Fibroblast of peridontal ligament (primary cell): Measurements from ENCODE around the gene SDK1.

Experiments used
- DNase-seq: peaks from one replicate; pipeline ENCODE4 v3.0.0-alpha.2; 2010; ENCODE audit errors: extremely low read depth

SDK1 gene

DNA sequence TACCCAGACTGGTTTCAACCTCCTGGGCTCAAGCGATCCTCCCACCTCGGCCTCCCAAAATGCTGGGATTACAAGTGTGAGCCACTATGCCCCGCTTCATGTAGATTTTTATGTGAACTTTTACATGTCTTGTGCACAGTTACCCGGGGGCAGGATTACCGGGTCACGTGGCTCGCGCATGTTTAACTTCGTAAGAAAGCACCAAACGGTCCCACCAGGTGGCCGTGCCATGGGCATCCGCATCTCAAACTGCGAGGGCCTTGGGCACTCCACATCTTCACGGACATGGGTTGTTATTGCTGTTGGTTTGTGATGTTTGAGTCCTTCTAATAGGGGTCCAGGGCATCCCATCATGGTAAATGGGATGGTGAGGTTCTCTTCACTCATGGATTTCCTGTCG, 744.4 kb downstream of the SDK1 start:
- no peak for DNase-seq

GRCh38 chr7:4045975-4046374, 744.9 kb downstream of the SDK1 start:
- DNase-seq: no peak

GRCh38 chr7:4048336-4048735, 747.3 kb downstream of the SDK1 start:
- no peak for DNase-seq

GRCh38 chr7:4049202-4049601, 748.1 kb downstream of the SDK1 start:
- no peak for DNase-seq

DNA sequence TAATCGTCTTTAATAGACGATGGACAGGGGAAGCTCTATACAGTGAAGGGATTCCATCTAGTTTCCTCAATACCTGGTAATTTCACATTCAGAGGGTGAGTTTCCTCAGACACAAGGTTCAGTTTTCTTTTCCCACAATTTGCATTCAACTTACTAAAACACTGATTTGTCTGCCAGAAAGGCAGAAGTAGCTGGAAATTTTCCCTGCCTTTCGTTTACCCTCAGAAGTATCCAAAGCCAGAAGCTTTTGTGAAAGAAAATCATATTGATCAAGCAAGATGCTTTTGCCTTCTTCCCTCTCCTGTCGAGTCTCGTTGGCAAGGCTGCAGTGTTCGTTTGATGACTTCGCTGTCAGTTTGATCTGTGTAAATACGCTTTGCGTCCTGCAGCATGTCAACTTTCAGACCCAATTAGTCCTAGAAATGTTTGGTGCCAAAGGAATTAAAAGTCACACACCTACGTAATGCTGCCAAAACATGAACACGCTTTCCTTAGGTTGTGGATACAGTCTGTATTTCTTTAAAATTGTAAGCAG, 749.1 kb downstream of the SDK1 start:
- DNase-seq: no peak

DNA sequence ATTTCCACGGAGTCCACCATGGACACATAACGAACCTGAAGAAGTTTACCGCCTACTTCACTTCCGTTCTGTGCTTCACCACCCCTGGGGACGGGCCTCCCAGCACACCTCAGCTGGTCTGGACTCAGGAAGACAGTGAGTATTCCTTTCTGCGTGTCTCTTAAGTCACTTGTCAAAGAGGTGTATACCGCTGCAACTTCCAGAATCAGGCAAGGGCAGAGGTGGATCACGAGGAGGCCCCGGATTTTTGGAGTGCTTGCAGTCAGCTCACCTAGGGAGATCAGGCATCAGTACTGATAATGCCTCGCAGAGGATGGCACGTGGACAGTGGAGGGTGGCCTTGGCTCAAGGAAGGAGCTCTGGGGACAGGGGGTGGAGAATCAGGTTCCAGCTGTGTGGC, 750.6 kb downstream of the SDK1 start:
- DNase-seq: no peak

- peak; percentile 4 for DNase-seq
Measured at GRCh38 chr7:4052130-4052529, 751.1 kb downstream of the SDK1 start.

DNA sequence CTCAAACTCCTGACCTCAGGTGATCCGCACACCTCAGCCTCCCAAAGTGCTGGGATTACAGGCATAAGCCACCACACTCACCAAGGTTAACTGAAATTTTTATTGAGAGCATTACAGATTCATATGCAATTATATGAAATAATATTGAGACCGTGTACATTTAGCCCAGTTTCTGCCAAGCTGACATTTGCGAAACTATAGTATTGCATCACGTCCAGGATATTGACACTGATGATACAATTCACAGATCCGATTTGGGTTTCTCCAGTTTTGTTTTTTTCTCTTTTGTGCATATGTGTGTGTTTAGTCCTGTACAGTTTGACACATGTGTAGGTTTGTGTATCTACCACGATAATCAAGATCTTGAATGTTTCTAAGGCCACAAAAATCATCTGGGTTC, 753.1 kb downstream of the SDK1 start:
- DNase-seq: no peak

DNA sequence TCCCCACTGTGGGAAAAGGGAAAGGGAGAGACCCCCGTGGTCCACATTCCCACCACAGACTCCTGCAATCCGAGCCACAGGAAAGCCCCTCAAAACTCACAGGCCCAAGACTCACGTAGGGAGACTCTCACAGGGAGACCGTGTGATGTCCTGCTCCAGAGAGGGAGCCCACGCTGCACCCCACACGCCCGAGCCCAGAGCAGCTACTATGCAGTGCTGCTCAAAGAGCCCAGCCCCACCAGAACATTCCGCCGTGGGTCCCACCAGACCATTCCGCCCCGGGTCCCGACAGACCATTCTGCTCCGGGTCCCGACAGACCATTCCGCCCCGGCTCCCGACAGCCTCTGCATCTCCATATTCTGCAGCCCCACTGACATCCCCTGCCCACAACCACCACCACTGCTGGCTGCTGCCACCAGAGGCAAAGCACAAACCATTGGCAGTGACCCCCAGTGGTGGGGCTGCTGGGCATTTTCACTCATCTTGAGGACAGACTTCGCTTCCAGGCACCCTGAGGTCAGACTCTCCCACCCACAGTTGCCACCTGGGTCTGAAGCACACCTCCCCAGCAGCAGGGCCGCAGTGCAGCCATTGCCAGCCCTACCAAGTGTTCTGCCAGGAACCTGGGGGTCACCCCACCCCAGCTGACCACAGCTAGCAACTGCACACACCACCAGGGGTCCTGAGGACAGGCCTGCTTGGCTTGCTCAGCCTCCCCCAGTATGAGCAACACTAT, 755.7 kb downstream of the SDK1 start:
- DNase-seq: no peak

DNA sequence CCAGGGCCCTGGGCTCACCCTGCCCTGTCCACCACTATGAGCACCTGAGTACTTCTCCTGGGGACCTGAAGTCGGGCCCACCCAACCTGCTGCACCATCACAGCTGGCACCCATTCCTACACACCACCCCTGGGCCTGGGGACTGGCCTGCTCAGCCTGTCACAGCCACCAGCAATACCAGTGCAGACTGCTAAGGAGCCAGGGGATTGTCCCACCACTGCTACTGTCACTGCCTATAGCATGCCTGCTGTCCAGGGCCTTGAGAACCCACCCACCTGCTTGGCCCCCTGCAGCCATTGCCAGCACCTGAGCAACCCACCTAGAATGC, 756.2 kb downstream of the SDK1 start:
- no peak for DNase-seq

DNA sequence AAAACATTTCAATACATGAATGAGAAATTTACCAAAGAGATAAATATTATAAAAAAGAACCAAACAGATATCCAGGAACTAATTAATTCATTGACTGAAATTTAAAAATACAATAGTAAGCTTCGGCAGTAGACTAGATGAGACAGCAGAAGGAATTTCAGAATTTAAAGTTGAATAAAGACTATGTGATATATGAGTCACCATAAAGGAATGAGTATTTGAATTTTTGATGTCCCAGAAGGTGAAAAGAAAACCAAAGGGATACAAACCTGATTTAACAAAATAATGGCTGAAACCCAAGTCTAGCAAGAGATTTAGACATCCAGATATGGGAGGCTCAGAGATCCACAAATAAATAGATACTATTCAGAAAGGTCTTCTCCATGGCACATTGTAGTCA, 757.1 kb downstream of the SDK1 start:
- no peak for DNase-seq

DNA sequence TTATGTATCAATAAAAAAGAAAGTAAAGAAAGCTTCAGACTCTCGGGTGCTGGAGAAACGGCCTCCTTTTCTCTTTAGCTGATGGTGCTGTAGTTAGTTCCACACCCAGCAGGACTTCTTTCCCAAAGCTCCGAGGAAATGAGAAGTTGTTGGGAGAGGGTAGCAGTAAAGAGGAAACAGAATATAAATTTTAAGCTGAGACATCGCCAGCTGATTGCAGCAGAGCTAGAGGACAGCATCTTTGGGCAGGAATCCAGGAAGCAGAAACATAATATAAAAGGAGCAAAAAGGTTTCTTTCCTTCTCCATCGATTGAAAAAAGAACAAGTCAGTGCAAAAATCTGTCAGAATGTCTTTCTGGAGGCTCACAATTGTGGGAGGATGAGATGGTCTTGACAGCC, 764.1 kb downstream of the SDK1 start:
- DNase-seq: no peak

- no peak for DNase-seq
Measured at GRCh38 chr7:4066206-4066605, 765.2 kb downstream of the SDK1 start.

GRCh38 chr7:4066626-4067475, 765.8 kb downstream of the SDK1 start:
- DNase-seq: no peak

DNA sequence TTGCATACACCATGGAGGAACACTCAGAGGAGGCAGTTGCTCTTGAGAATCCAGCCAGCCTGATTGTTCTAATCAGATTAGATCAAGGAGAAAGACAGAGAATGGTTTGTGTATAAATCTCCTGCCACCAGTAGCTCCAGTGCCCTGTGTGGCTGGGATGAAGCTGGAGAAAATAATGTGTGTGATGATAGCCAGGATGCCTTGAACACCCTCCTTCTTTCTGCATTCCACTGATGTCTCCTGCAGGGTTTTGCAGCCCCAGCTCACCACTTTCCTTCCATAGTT, 766.4 kb downstream of the SDK1 start:
- DNase-seq: no peak

- no peak for DNase-seq
Measured at GRCh38 chr7:4067874-4068273, 766.8 kb downstream of the SDK1 start.

GRCh38 chr7:4068286-4068685, 767.2 kb downstream of the SDK1 start:
- DNase-seq: no peak

DNA sequence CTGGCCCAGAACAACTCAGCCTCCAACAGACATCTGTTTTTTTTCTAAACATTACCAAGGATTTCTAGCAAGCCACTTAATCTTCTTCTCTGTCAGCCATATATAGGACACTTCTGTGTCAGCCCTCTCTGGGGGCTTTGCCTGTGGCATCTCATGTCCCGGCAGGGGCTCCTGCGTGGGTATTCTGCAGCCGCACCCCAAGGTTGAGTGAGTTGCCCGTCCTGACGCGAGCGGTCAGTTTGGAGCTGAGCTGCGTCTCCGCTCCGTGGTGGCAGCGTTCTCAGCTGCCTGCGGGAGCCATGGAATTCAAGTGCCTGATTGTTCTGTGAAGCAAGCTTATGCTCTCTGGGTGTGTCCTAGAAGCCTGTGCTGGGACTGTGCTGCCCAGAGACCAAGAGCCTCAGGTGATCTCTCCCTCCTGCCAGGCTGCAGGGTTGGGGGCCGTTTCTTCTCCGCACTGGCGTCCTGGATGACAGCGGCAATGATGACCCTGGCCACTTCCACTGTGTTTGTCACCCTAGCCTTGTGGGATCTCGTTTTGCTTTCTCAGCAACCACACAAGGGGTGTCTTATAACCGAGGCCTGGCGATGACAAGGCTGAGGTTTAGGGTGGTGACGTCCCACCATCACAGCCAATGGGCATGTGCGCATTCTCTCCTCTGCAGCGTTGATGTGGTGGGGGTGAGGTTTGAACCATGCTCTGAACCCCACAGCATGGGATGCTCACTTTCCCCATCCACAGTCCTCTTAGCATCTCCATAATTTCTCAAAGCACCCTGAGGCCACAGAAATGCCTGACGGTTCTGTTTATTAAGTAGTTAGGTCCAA, 768.4 kb downstream of the SDK1 start:
- DNase-seq: no peak

DNA sequence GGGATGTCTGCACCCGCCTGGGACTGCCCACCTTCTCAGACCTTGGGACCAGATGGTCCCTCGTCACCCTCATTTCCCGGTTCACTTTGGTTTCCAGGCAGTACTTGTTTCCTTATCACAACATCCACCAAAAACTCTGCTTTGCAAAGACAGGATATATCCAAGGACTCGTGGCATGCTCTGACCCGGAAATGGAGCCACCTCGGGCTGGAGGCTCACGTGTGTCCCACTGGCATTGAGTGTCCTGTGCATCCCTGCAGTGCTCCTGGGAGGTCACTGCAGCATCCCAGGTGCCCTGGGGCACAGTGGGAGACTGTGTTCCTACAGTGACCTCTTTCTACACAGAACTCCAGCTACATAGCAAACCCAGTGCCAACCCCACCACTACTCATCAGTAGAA, 769.2 kb downstream of the SDK1 start:
- no peak for DNase-seq

DNA sequence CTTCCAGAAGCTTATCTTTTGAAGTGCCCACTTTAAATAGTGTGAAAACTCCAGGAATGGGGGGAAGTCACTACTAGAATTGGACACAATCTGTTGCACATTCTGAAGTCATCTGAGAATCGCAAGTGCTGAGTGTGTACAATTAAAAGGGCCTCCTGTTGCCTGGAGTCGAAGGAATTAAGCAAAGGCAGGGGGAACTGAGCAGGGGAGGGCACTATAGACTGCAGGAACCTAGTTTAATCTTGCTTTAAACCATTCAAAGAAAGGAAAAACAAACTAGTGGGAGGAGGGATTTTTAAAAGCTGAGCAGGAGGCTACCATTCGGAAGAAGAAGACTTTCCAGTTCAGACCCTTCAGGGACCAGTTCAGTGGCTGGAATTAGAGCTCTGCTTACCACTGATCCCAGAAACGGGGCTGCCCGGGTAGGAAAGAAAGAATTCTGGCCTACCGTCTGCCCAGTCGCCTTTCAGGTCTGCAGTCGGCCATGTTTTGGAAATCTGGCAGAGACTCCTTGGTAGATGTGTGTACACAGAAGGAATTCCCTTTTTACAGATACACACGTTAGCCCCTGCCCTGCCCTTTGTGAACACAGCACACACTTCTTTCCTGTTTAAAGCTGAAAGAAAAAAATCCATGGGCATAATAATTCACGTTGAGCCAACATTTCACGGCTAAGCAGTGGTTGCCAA, 770.5 kb downstream of the SDK1 start:
- DNase-seq: no peak

- DNase-seq: no peak
Measured at GRCh38 chr7:4072161-4072925, 771.3 kb downstream of the SDK1 start.
